WTC11 (cell line): ENCODE measurements around the gene GPR158. TPM values are rescaled to one million over a fixed set of nuclear protein-coding genes. Genes with fewer than 3 reads are reported as not detected.

Experiments
- ATAC-seq: fragments of 200-7000 bp; cut with Tn5 transposase; 2 replicates; pipeline ENCODE4 v1.10.0; 2021; ENCODE audit warnings: mild to moderate bottlenecking, moderate library complexity
- CTCF ChIA-PET: fragments of 300-600 bp; sonication (Branson Sonifier 250); formaldehyde crosslinking; loops from one replicate; lab custom pipeline; 2021; ENCODE audit warnings: antibody characterized with exemption; lab: Charles Lee
- POLR2A ChIA-PET: fragments of 350-600 bp; sonication (Branson Sonifier 250); formaldehyde crosslinking; loops from one replicate; lab custom pipeline; 2021; ENCODE audit warnings: antibody characterized with exemption; lab: Charles Lee
- DNase-seq: peaks from one replicate; pipeline ENCODE4 v3.0.0; 2021; ENCODE audit warnings: low spot score
- H3K27ac Mint-ChIP-seq: 2 replicates; pipeline ENCODE4 v1.8.0; 2021; ENCODE audit warnings: mixed read lengths
- H3K27me3 Mint-ChIP-seq: 2 replicates; pipeline ENCODE4 v1.8.0; 2021; ENCODE audit warnings: low read depth, mild to moderate bottlenecking, moderate library complexity, mixed read lengths
- H3K36me3 Mint-ChIP-seq: 2 replicates; pipeline ENCODE4 v1.8.0; 2021; ENCODE audit warnings: mixed read lengths
- H3K4me1 Mint-ChIP-seq: 2 replicates; pipeline ENCODE4 v1.8.0; 2022; ENCODE audit warnings: mixed read lengths
- H3K4me3 Mint-ChIP-seq: 2 replicates; pipeline ENCODE4 v1.8.0; 2021; ENCODE audit warnings: mild to moderate bottlenecking, moderate library complexity, mixed read lengths
- H3K9me3 Mint-ChIP-seq: 2 replicates; pipeline ENCODE4 v1.8.0; 2021; ENCODE audit warnings: mixed read lengths
- AFF4 ChIP-seq: sonication (generic); formaldehyde crosslinking; IDR thresholded peaks from 2 replicates; pipeline ENCODE4 v1.8.1; 2023; ENCODE audit warnings: mild to moderate bottlenecking, missing genetic modification reagents, borderline replicate concordance
- AR ChIP-seq: fragments of 250-450 bp; sonication (Bioruptor Pico); IDR thresholded peaks from 2 replicates; pipeline ENCODE4 v1.9.0; 2021; ENCODE audit warnings: mild to moderate bottlenecking
- CDX4 ChIP-seq: fragments of 250-450 bp; sonication (Bioruptor Pico); IDR thresholded peaks from 2 replicates; pipeline ENCODE4 v1.9.0; 2021; ENCODE audit warnings: moderate library complexity, mild to moderate bottlenecking, inconsistent platforms, borderline replicate concordance
- CREM ChIP-seq: sonication (generic); formaldehyde crosslinking; IDR thresholded peaks from 2 replicates; pipeline ENCODE4 v1.8.1; 2022; ENCODE audit warnings: mild to moderate bottlenecking, missing genetic modification reagents, moderate library complexity
- CTCF ChIP-seq: fragments of 200-600 bp; IDR thresholded peaks from 2 replicates; pipeline ENCODE4 v1.8.0; 2022; ENCODE audit warnings: antibody characterized with exemption
- E2F4 ChIP-seq: sonication (generic); formaldehyde crosslinking; IDR thresholded peaks from 2 replicates; pipeline ENCODE4 v1.8.1; 2022; ENCODE audit warnings: low read depth, mild to moderate bottlenecking, moderate library complexity, missing genetic modification reagents, borderline replicate concordance
- ELF4 ChIP-seq: sonication (generic); formaldehyde crosslinking; IDR thresholded peaks from 2 replicates; pipeline ENCODE4 v1.8.1; 2022; ENCODE audit warnings: low read depth, mild to moderate bottlenecking, moderate library complexity, missing genetic modification reagents
- FOXP4 ChIP-seq: sonication (generic); formaldehyde crosslinking; IDR thresholded peaks from 2 replicates; pipeline ENCODE4 v1.8.0; 2022; ENCODE audit warnings: mild to moderate bottlenecking, missing genetic modification reagents
- IRF2 ChIP-seq: sonication (generic); formaldehyde crosslinking; IDR thresholded peaks from 2 replicates; pipeline ENCODE4 v1.8.0; 2022; ENCODE audit warnings: low read depth, missing genetic modification reagents, borderline replicate concordance
- MXD4 ChIP-seq: fragments of 250-450 bp; sonication (Bioruptor Pico); IDR thresholded peaks from 2 replicates; pipeline ENCODE4 v1.8.0; 2021; ENCODE audit warnings: mild to moderate bottlenecking, moderate library complexity, borderline replicate concordance
- NFATC4 ChIP-seq: fragments of 250-450 bp; sonication (Bioruptor Pico); IDR thresholded peaks from 2 replicates; pipeline ENCODE4 v1.9.0; 2021; ENCODE audit warnings: mild to moderate bottlenecking
- NR3C1 ChIP-seq: sonication (generic); formaldehyde crosslinking; conservative IDR thresholded peaks from 2 replicates; pipeline ENCODE4 v1.8.1; 2023; ENCODE audit warnings: low read depth, mild to moderate bottlenecking, missing genetic modification reagents
- PRRX2 ChIP-seq: fragments of 250-450 bp; sonication (Bioruptor Pico); IDR thresholded peaks from 2 replicates; pipeline ENCODE4 v1.8.0; 2021; ENCODE audit warnings: mild to moderate bottlenecking
- RELA ChIP-seq: sonication (generic); formaldehyde crosslinking; IDR thresholded peaks from 2 replicates; pipeline ENCODE4 v1.8.1; 2022; ENCODE audit warnings: missing genetic modification reagents, mild to moderate bottlenecking, borderline replicate concordance
- RORB ChIP-seq: fragments of 250-450 bp; sonication (Bioruptor Pico); IDR thresholded peaks from 2 replicates; pipeline ENCODE4 v1.9.0; 2021; ENCODE audit warnings: mild to moderate bottlenecking
- SP1 ChIP-seq: sonication (generic); formaldehyde crosslinking; conservative IDR thresholded peaks from 2 replicates; pipeline ENCODE4 v1.8.1; 2022; ENCODE audit warnings: missing genetic modification reagents
- ZNF121 ChIP-seq: sonication (generic); formaldehyde crosslinking; IDR thresholded peaks from 2 replicates; pipeline ENCODE4 v1.8.0; 2023; ENCODE audit warnings: missing genetic modification reagents
- ZNF219 ChIP-seq: sonication (generic); formaldehyde crosslinking; IDR thresholded peaks from 2 replicates; pipeline ENCODE4 v1.8.0; 2023; ENCODE audit warnings: missing genetic modification reagents, mild to moderate bottlenecking, borderline replicate concordance
- ZNF396 ChIP-seq: fragments of 250-450 bp; sonication (Bioruptor Pico); IDR thresholded peaks from 2 replicates; pipeline ENCODE4 v1.8.0; 2021; ENCODE audit warnings: mild to moderate bottlenecking, moderate library complexity, borderline replicate concordance
- ZNF425 ChIP-seq: fragments of 250-450 bp; sonication (Bioruptor Pico); conservative IDR thresholded peaks from 2 replicates; pipeline ENCODE4 v1.9.0; 2021; ENCODE audit warnings: mild to moderate bottlenecking
- total RNA-seq: library from RNA; stranded (reverse); gene quantifications from 3 replicates; pipeline ENCODE4 v1.2.3, GENCODE V29; 2021

Gene GPR158
- total RNA-seq, 1 experiment from 2014 or later = 0.63 TPM

GRCh38 chr10:25393621-25394020, 218.8 kb downstream of the GPR158 start (continued):
- TF ChIP-seq RORB = no peak
- no peak for TF ChIP-seq AFF4 (CRISPR knock-in tag)
- no peak for TF ChIP-seq MXD4 (CRISPR knock-in tag)
- no peak for TF ChIP-seq CTCF
- TF ChIP-seq NFATC4 (CRISPR knock-in tag) = no peak
- TF ChIP-seq E2F4 = no peak

- peaks cover 4% of the 10 kb centered on the region for H3K4me1 Mint-ChIP-seq
- DNase-seq = no peak
- POLR2A ChIA-PET = interaction anchor here (0.6 kb wide), 1 partner anchor 1056 kb away, joined by 4 read pairs; no protein-coding TSS in a partner anchor
- no peak overlapping the region for H3K27ac Mint-ChIP-seq
- CTCF ChIA-PET = no interaction called here
- no peaks in the 10 kb centered on the region for H3K9me3 Mint-ChIP-seq
- ATAC-seq = peak; percentile 61
- H3K4me3 Mint-ChIP-seq = no peak overlapping the region
- no peaks in the 10 kb centered on the region for H3K36me3 Mint-ChIP-seq
- H3K27me3 Mint-ChIP-seq = no peaks in the 10 kb centered on the region
- TF ChIP-seq ZNF219 (CRISPR knock-in tag) = no peak
- no peak for TF ChIP-seq FOXP4 (CRISPR knock-in tag)
- no peak for TF ChIP-seq IRF2 (CRISPR knock-in tag)
- TF ChIP-seq CDX4 = no peak
- no peak for TF ChIP-seq ZNF396 (CRISPR knock-in tag)
- TF ChIP-seq CREM (CRISPR knock-in tag) = no peak
- TF ChIP-seq ZNF425 (CRISPR knock-in tag) = no peak
- no peak for TF ChIP-seq SP1
- TF ChIP-seq RELA = no peak
- TF ChIP-seq PRRX2 (CRISPR knock-in tag) = no peak
- no peak for TF ChIP-seq ELF4
- TF ChIP-seq ZNF121 (CRISPR knock-in tag) = no peak
- TF ChIP-seq NR3C1 (CRISPR knock-in tag) = no peak
- no peak for TF ChIP-seq AR (CRISPR knock-in tag)
These were observed 223.9 kb downstream of the GPR158 start for GRCh38 chr10:25398680-25399079.
